ENCODE data around the gene PREX1.
"Not testable (repeated sequence)": the region's sequence is repeated elsewhere in the genome, so short reads cannot be mapped to it uniquely, and the experiment has no call there.

Gene PREX1

DNA sequence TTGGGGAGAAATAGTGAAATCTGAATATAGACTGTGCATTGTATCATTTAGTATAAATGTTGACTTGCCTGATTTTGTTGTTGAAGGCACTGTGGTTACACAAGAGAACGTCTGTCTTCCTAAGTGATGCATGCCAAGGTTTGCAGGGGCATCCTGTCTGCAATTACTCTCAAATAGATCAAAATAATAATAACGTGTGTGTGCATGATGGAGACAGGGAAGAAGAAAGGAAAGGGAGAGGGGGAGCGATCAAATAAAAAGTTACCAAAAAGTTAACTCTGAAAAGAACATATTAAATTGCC, 14.4 kb downstream of the PREX1 start:
- no peak for TF ChIP-seq Cebpa-rat (IDR thresholded peaks at IDR 0.05)
- H3K4me2 ChIP-seq = no peak overlapping the region
- H3K27ac ChIP-seq = no peak overlapping the region
- no peaks in the 10 kb centered on the region for H4K20me1 ChIP-seq
- H3K27me3 ChIP-seq = no peaks in the 10 kb centered on the region; the same call in 1 of the 2 replicates
- no peaks in the 10 kb centered on the region for H3K9me3 ChIP-seq
- H3K4me3 ChIP-seq = no peak overlapping the region
- H3K9ac ChIP-seq = no peak overlapping the region
- H3K36me3 ChIP-seq = no peaks in the 10 kb centered on the region
- peaks cover 39% of the 10 kb centered on the region for H3K4me1 ChIP-seq

DNA sequence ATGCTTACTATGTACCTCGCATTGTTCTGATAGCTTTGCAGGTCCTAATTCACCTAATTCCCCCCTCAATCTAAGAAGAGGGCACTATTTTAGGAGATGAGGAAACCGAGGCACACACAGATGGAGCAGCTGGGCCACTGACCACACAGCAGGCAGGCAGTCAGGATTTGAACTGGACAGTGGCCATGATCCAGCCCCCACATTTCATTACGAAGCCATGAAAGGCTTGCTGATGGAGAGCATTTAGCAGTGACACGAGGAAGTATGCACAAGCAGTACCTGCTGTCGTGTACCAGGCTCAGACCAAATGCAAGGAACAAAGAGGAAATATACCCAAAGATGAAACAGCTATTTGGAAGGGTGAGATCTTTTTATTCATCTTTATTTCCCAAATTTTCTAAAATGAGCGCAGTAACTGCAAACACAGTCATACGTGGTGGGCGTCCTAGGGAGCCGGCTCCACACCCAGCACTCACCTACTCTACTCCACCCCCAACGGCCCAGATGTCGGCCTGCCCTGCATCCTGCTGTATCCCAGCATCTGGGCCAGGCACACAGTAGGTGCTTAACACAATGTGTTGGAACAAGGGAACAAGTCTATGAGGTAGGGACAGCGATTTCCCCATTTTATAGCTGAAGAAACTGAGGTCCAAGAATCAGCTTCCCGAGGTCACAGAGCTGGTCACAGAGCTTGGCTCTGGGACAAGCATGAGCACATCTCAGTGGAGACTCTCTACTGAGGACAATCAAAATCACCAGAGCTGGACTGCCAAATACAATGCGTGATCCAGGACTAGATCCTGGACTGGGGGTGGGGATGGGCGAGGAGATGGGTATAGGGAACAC, 15.0 kb downstream of the PREX1 start:
- H3K27ac ChIP-seq = no peak overlapping the region
- H3K27me3 ChIP-seq = no peaks in the 10 kb centered on the region; the same call in 1 of the 2 replicates
- H3K36me3 ChIP-seq = no peaks in the 10 kb centered on the region
- peaks cover 33% of the 10 kb centered on the region for H3K4me1 ChIP-seq
- no peak overlapping the region for H3K4me2 ChIP-seq
- H3K9me3 ChIP-seq = no peaks in the 10 kb centered on the region
- no peak overlapping the region for H3K4me3 ChIP-seq
- no peak for TF ChIP-seq Cebpa-rat (IDR thresholded peaks at IDR 0.05)
- no peaks in the 10 kb centered on the region for H4K20me1 ChIP-seq
- no peak overlapping the region for H3K9ac ChIP-seq

DNA sequence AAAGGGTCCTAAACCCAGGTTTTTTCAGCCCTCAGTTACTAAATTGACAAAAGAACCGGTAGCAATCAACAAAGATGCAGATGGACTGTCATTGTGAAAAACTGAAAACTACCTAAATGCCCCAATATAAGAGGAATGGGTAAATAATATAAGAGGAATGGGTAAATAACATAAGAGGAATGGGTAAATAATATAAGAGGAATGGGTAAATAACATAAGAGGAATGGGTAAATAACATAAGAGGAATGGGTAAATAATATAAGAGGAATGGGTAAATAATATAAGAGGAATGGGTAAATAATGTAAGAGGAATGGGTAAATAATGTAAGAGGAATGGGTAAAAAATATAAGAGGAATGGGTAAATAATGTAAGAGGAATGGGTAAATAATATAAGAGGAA, 15.7 kb downstream of the PREX1 start:
- not testable (repeated sequence) for H3K27ac ChIP-seq, H3K9me3 ChIP-seq, H4K20me1 ChIP-seq, H3K36me3 ChIP-seq, H3K4me2 ChIP-seq, H3K9ac ChIP-seq, H3K27me3 ChIP-seq, H3K4me3 ChIP-seq
- peaks cover 26% of the 10 kb centered on the region for H3K4me1 ChIP-seq

DNA sequence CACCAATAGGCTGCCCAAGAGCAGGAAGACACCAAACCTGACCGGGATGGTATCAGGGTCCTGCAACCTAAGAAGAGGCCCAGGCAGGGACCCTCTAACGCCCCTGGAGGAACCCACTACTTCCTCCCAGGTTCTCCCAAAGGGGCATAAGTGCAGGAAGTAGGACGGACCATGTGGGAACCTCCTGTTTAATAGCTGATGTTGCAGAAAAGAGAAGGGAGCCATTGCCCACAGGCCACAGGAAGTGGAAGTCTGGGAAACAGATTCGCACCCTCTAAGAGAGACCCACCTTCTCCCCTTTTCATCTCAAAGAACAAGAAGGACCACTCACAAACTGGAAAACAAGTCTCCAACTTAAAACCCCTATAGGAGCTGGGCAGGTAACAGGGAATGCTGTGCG, 18.1 kb downstream of the PREX1 start:
- peaks cover 15% of the 10 kb centered on the region for H3K4me1 ChIP-seq
- no peak overlapping the region for H3K9ac ChIP-seq

GRCh38 chr20:48808382-48809034, 19.3 kb downstream of the PREX1 start:
- TF ChIP-seq Cebpa-rat (IDR thresholded peaks at IDR 0.05) = no peak
- Histone ChIP-seq H3K36me3 (no peaks in the 10 kb centered on the region), H3K4me2 (no peak overlapping the region), H3K4me1 (peaks cover 18% of the 10 kb centered on the region), H3K27ac (no peak overlapping the region), H3K4me3 (no peak overlapping the region), H3K9ac (no peak overlapping the region), H3K27me3 (no peaks in the 10 kb centered on the region; the same call in 1 of the 2 replicates), H4K20me1 (no peaks in the 10 kb centered on the region), H3K9me3 (peaks cover 10% of the 10 kb centered on the region)

More for the DNA sequence above, 18.1 kb downstream of the PREX1 start:
- Histone ChIP-seq H3K4me3 (no peak overlapping the region), H3K27ac (0 out of 2 replicates have a peak overlapping the region, but pooled peaks have one; percentile 40), H3K4me2 (peak overlapping the region; percentile 70), H4K20me1 (no peaks in the 10 kb centered on the region), H3K9me3 (peaks cover 10% of the 10 kb centered on the region), H3K27me3 (no peaks in the 10 kb centered on the region; the same call in 1 of the 2 replicates), H3K36me3 (no peaks in the 10 kb centered on the region)
- no peak for TF ChIP-seq Cebpa-rat (IDR thresholded peaks at IDR 0.05)

DNA sequence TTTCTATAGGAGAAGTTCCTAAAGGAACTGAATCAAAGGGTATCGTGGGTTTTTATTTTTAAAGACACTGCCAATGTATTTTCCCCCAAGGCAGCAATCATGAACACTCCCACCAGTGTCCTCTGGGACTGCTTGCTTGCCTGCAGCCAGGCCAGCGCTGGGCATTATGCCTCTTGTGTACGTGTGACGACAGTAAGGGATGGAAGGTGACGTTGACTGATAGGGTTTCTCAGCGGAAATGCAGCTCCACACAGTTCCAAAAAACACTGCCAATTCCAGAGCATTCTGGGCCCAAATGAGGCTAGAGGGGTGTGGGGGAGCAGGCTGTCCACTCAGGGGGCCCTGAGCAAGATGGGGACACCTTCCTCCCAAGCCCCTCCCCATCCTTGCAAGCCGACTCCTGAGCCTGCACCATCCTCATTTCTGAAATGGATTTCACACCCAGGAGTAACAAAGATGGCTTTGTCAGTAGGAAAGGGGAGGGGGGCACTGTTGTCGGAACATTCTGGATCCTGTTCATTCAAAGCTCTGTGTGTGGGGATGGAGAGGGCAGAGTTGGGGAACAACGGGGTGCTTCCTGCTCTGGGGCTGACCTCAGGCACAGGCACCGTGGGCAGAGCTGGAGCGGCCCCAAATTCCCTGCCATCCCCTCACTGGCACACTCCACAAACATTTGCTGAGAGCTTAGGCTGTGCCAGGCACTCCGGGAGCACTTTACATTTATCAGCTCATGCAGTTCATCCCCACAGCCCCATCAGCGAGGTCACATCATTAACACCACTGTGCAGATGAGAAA, 20.0 kb downstream of the PREX1 start:
- no peak for TF ChIP-seq Cebpa-rat (IDR thresholded peaks at IDR 0.05)
- Histone ChIP-seq H3K27me3 (no peaks in the 10 kb centered on the region; the same call in 1 of the 2 replicates), H3K9ac (no peak overlapping the region), H3K27ac (no peak overlapping the region), H3K4me1 (peaks cover 25% of the 10 kb centered on the region), H4K20me1 (no peaks in the 10 kb centered on the region), H3K4me3 (no peak overlapping the region), H3K9me3 (peaks cover 10% of the 10 kb centered on the region), H3K4me2 (no peak overlapping the region), H3K36me3 (no peaks in the 10 kb centered on the region)

DNA sequence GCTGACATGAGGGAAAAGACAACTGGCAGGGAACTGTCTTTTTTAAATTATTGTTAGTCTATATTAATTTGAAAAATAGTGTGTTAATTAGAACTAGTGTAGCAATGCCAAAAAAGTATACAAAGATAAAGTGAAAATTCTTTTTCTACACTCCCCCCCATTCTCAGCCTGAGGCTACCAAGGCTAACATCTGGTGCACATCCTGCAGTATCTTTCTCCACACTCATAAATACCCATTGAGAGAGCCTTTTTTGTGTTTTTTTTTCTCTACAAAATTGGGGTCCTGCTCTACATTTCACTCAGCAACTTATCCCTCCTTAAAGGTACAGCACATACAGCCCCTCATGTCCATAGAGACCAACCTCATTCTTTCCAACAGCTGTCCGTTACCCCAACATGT, 20.7 kb downstream of the PREX1 start:
- Histone ChIP-seq H3K4me3 (no peak overlapping the region), H3K9ac (no peak overlapping the region), H3K4me1 (peaks cover 27% of the 10 kb centered on the region), H3K27me3 (no peaks in the 10 kb centered on the region; the same call in 1 of the 2 replicates), H4K20me1 (no peaks in the 10 kb centered on the region), H3K27ac (no peak overlapping the region), H3K9me3 (peaks cover 10% of the 10 kb centered on the region), H3K36me3 (no peaks in the 10 kb centered on the region), H3K4me2 (no peak overlapping the region)
- no peak for TF ChIP-seq Cebpa-rat (IDR thresholded peaks at IDR 0.05)

- Histone ChIP-seq H3K9ac (no peak overlapping the region), H3K4me2 (no peak overlapping the region), H3K4me1 (peaks cover 27% of the 10 kb centered on the region), H4K20me1 (no peaks in the 10 kb centered on the region), H3K27me3 (no peaks in the 10 kb centered on the region; the same call in 1 of the 2 replicates), H3K9me3 (peaks cover 10% of the 10 kb centered on the region), H3K36me3 (no peaks in the 10 kb centered on the region), H3K4me3 (no peak overlapping the region), H3K27ac (no peak overlapping the region)
- TF ChIP-seq Cebpa-rat (IDR thresholded peaks at IDR 0.05) = no peak
These were observed 22.1 kb downstream of the PREX1 start for GRCh38 chr20:48805716-48806115.

GRCh38 chr20:48805286-48805685, 22.5 kb downstream of the PREX1 start:
- H3K36me3 ChIP-seq = no peaks in the 10 kb centered on the region
- no peaks in the 10 kb centered on the region for H4K20me1 ChIP-seq
- no peak overlapping the region for H3K9ac ChIP-seq
- H3K4me2 ChIP-seq = no peak overlapping the region
- H3K4me1 ChIP-seq = peaks cover 27% of the 10 kb centered on the region
- no peak overlapping the region for H3K4me3 ChIP-seq
- H3K9me3 ChIP-seq = peaks cover 10% of the 10 kb centered on the region
- TF ChIP-seq Cebpa-rat (IDR thresholded peaks at IDR 0.05) = no peak
- no peaks in the 10 kb centered on the region; the same call in 1 of the 2 replicates for H3K27me3 ChIP-seq
- no peak overlapping the region for H3K27ac ChIP-seq
